ENCODE measurements around the gene L3MBTL1. TPM values are rescaled to one million over a fixed set of nuclear protein-coding genes. Genes with fewer than 3 reads are reported as not detected.

L3MBTL1 gene
- total and polyA plus RNA-seq, 2 donors from 2014 or later: 4.8 to 16.2 TPM

GRCh38 chr20:43460172-43460829 lies 47.2 kb upstream of the L3MBTL1 start:
- no peak for FAIRE-seq
- DNase-seq: no peak
- Histone ChIP-seq H3K4me3 (ENCODE audit: low read length in 3 of 3) (no peak overlapping the region), H3K4me1 (ENCODE audit: control insufficient read depth in 2 of 3, insufficient read depth in 2 of 3, low read depth in 1 of 3, low read length in 3 of 3) (peaks cover 0 to 11% (median 8%) of the 10 kb centered on the region in 3 donors), H3K27ac (ENCODE audit: low read depth in 2 of 2, low read length in 2 of 2) (no peak overlapping the region), H3K27me3 (ENCODE audit: control insufficient read depth, insufficient read depth, low read length) (no peaks in the 10 kb centered on the region), H3K9ac (ENCODE audit: low read length in 3 of 3) (no peak overlapping the region), H3K36me3 (ENCODE audit: control insufficient read depth in 2 of 3, insufficient read depth in 3 of 3, low read length in 3 of 3) (peaks cover 14 to 59% (median 36%) of the 10 kb centered on the region in 3 donors), H3K9me3 (ENCODE audit: control insufficient read depth in 2 of 3, insufficient read depth in 1 of 3, low read length in 3 of 3) (no peaks in the 10 kb centered on the region)
- intact Hi-C loops (cut with DNase I): no loop called here
- TF ChIP-seq CTCF (IDR thresholded peaks at IDR 0.05; ENCODE audit: borderline replicate concordance, extremely low read depth, insufficient read depth): no peak

GRCh38 chr20:43460830-43461200 lies 46.7 kb upstream of the L3MBTL1 start:
- no peak overlapping the region for H3K4me3 ChIP-seq (ENCODE audit: low read length in 3 of 3)
- peaks cover 0 to 11% (median 8%) of the 10 kb centered on the region in 3 donors for H3K4me1 ChIP-seq (ENCODE audit: control insufficient read depth in 2 of 3, insufficient read depth in 2 of 3, low read depth in 1 of 3, low read length in 3 of 3)
- no peak for TF ChIP-seq CTCF (IDR thresholded peaks at IDR 0.05; ENCODE audit: borderline replicate concordance, extremely low read depth, insufficient read depth)
- no peaks in the 10 kb centered on the region for H3K9me3 ChIP-seq (ENCODE audit: control insufficient read depth in 2 of 3, insufficient read depth in 1 of 3, low read length in 3 of 3)
- H3K27me3 ChIP-seq (ENCODE audit: control insufficient read depth, insufficient read depth, low read length): no peaks in the 10 kb centered on the region
- DNase-seq (no peak), FAIRE-seq (no peak)
- no peak overlapping the region for H3K9ac ChIP-seq (ENCODE audit: low read length in 3 of 3)
- H3K27ac ChIP-seq (ENCODE audit: low read depth in 2 of 2, low read length in 2 of 2): no peak overlapping the region
- peaks cover 14 to 59% (median 36%) of the 10 kb centered on the region in 3 donors for H3K36me3 ChIP-seq (ENCODE audit: control insufficient read depth in 2 of 3, insufficient read depth in 3 of 3, low read length in 3 of 3)
- intact Hi-C loops (cut with DNase I): no loop called here

- H3K9ac ChIP-seq (ENCODE audit: low read length in 3 of 3): no peak overlapping the region
- DNase-seq (no peak), FAIRE-seq (no peak)
- H3K4me3 ChIP-seq (ENCODE audit: low read length in 3 of 3): no peak overlapping the region
- H3K27me3 ChIP-seq (ENCODE audit: control insufficient read depth, insufficient read depth, low read length): no peaks in the 10 kb centered on the region
- no peak for TF ChIP-seq CTCF (IDR thresholded peaks at IDR 0.05; ENCODE audit: borderline replicate concordance, extremely low read depth, insufficient read depth)
- peaks cover 0 to 11% (median 8%) of the 10 kb centered on the region in 3 donors for H3K4me1 ChIP-seq (ENCODE audit: control insufficient read depth in 2 of 3, insufficient read depth in 2 of 3, low read depth in 1 of 3, low read length in 3 of 3)
- no peaks in the 10 kb centered on the region for H3K9me3 ChIP-seq (ENCODE audit: control insufficient read depth in 2 of 3, insufficient read depth in 1 of 3, low read length in 3 of 3)
- H3K36me3 ChIP-seq (ENCODE audit: control insufficient read depth in 2 of 3, insufficient read depth in 3 of 3, low read length in 3 of 3): peaks cover 14 to 62% (median 36%) of the 10 kb centered on the region in 3 donors
- no peak overlapping the region for H3K27ac ChIP-seq (ENCODE audit: low read depth in 2 of 2, low read length in 2 of 2)
- intact Hi-C loops (cut with DNase I): no loop called here
Observed at GRCh38 chr20:43461894-43462659, 45.4 kb upstream of the L3MBTL1 start.

Measured in kidney (tissue), 14 donors.